ENCODE results near the gene NCBP1. TPM values are rescaled to one million over a fixed set of nuclear protein-coding genes. Genes with fewer than 3 reads are reported as not detected.

Gene NCBP1
- total RNA-seq, 1 donor from 2014 or later = 30.6 TPM

DNA sequence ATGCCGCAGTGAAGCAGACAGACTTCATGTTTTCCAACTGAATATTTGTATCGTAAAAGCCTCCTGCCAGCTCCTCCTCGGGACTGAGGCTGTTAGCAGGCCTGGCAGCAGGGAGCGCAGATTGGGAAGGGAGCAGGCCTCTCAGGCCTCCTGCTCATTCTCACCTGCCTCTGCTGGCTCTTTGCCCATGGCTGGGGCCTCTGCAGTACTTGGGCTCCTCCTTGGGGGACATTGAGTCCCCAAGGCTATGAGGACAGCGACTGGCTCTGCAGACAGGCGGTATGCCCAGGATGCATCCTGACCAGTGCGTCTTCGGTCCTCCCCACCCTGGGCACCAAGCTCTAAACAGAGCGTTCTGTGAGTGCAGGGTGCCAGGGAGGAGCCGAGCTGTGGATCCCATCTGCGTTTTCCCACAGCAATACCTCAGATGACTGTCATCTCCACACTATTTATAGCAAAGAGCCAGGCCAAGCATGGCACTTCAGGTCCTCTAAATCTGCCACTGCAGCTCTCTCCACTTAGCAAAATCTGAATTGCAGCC is 39.2 kb upstream of the NCBP1 start:
- Histone ChIP-seq H3K36me3 (ENCODE audit: control insufficient read depth, insufficient read depth, low read length) (no peaks in the 10 kb centered on the region), H3K4me3 (ENCODE audit: low read depth, low read length) (no peak overlapping the region), H3K27me3 (ENCODE audit: control insufficient read depth, insufficient read depth, low read length) (no peaks in the 10 kb centered on the region)
- DNase-seq (ENCODE audit: low read depth) = no peak
- TF ChIP-seq, protein P1, sequence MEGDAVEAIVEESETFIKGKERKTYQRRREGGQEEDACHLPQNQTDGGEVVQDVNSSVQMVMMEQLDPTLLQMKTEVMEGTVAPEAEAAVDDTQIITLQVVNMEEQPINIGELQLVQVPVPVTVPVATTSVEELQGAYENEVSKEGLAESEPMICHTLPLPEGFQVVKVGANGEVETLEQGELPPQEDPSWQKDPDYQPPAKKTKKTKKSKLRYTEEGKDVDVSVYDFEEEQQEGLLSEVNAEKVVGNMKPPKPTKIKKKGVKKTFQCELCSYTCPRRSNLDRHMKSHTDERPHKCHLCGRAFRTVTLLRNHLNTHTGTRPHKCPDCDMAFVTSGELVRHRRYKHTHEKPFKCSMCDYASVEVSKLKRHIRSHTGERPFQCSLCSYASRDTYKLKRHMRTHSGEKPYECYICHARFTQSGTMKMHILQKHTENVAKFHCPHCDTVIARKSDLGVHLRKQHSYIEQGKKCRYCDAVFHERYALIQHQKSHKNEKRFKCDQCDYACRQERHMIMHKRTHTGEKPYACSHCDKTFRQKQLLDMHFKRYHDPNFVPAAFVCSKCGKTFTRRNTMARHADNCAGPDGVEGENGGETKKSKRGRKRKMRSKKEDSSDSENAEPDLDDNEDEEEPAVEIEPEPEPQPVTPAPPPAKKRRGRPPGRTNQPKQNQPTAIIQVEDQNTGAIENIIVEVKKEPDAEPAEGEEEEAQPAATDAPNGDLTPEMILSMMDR (IDR thresholded peaks at IDR 0.05; ENCODE audit: insufficient read depth, low read length, poor library complexity, severe bottlenecking) = no peak

GRCh38 chr9:97596906-97597305 is 36.7 kb upstream of the NCBP1 start:
- H3K4me3 ChIP-seq (ENCODE audit: low read depth, low read length) = no peak overlapping the region
- H3K36me3 ChIP-seq (ENCODE audit: control insufficient read depth, insufficient read depth, low read length) = no peaks in the 10 kb centered on the region
- no peak for DNase-seq (ENCODE audit: low read depth)
- H3K27me3 ChIP-seq (ENCODE audit: control insufficient read depth, insufficient read depth, low read length) = no peaks in the 10 kb centered on the region
- TF ChIP-seq, protein P1 (IDR thresholded peaks at IDR 0.05; ENCODE audit: insufficient read depth, low read length, poor library complexity, severe bottlenecking) = no peak

GRCh38 chr9:97598461-97599288 is 34.9 kb upstream of the NCBP1 start:
- TF ChIP-seq, protein P1 (IDR thresholded peaks at IDR 0.05; ENCODE audit: insufficient read depth, low read length, poor library complexity, severe bottlenecking) = peak; percentile 90
- Histone ChIP-seq H3K36me3 (ENCODE audit: control insufficient read depth, insufficient read depth, low read length) (peaks cover 1% of the 10 kb centered on the region), H3K27me3 (ENCODE audit: control insufficient read depth, insufficient read depth, low read length) (no peaks in the 10 kb centered on the region), H3K4me3 (ENCODE audit: low read depth, low read length) (no peak overlapping the region)
- DNase-seq (ENCODE audit: low read depth) = peak; percentile 61

DNA sequence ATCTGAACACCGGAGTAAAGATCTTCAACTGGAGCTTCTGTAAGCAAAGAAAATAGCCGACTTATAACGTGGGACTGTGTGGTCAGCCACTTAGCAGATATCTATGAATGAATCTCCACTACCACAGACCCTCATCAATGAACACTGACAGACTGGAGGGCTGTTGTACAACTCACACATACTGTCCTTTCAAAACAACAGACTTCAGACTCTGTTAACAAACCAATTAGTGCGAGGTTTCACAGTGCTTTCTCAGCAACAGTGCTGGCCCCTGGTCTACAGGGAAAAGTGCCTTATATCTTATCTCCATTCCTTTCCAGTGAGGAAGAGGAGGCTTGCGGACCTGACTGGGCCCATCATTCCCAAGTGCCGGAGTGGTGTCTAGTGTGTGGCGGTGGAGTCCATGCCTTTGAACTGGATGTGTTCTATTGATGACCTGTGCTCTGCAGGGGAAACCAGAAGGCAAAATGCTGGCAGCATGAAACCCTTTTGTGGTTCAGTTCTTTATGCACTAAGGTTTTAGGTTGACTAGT is 34.2 kb upstream of the NCBP1 start:
- no peaks in the 10 kb centered on the region for H3K27me3 ChIP-seq (ENCODE audit: control insufficient read depth, insufficient read depth, low read length)
- peaks cover 1% of the 10 kb centered on the region for H3K36me3 ChIP-seq (ENCODE audit: control insufficient read depth, insufficient read depth, low read length)
- no peak overlapping the region for H3K4me3 ChIP-seq (ENCODE audit: low read depth, low read length)
- no peak for DNase-seq (ENCODE audit: low read depth)
- TF ChIP-seq, protein P1 (IDR thresholded peaks at IDR 0.05; ENCODE audit: insufficient read depth, low read length, poor library complexity, severe bottlenecking) = no peak

- TF ChIP-seq, protein P1 (IDR thresholded peaks at IDR 0.05; ENCODE audit: insufficient read depth, low read length, poor library complexity, severe bottlenecking) = no peak
- Histone ChIP-seq H3K36me3 (ENCODE audit: control insufficient read depth, insufficient read depth, low read length) (peaks cover 1% of the 10 kb centered on the region), H3K4me3 (ENCODE audit: low read depth, low read length) (no peak overlapping the region), H3K27me3 (ENCODE audit: control insufficient read depth, insufficient read depth, low read length) (no peaks in the 10 kb centered on the region)
- no peak for DNase-seq (ENCODE audit: low read depth)
These were observed 32.9 kb upstream of the NCBP1 start for GRCh38 chr9:97600531-97601227.
